ENCODE measurements around the gene INPP4A.

- TF ChIP-seq, protein P1, sequence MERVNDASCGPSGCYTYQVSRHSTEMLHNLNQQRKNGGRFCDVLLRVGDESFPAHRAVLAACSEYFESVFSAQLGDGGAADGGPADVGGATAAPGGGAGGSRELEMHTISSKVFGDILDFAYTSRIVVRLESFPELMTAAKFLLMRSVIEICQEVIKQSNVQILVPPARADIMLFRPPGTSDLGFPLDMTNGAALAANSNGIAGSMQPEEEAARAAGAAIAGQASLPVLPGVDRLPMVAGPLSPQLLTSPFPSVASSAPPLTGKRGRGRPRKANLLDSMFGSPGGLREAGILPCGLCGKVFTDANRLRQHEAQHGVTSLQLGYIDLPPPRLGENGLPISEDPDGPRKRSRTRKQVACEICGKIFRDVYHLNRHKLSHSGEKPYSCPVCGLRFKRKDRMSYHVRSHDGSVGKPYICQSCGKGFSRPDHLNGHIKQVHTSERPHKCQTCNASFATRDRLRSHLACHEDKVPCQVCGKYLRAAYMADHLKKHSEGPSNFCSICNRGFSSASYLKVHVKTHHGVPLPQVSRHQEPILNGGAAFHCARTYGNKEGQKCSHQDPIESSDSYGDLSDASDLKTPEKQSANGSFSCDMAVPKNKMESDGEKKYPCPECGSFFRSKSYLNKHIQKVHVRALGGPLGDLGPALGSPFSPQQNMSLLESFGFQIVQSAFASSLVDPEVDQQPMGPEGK (CRISPR knock-in tag; IDR thresholded peaks at IDR 0.05; ENCODE audit: borderline replicate concordance) = no peak
- no peak for TF ChIP-seq GLIS3 (CRISPR knock-in tag; IDR thresholded peaks at IDR 0.05)
- TF ChIP-seq OSR1 (CRISPR knock-in tag; IDR thresholded peaks at IDR 0.05) = no peak
- TF ChIP-seq ARNTL (CRISPR knock-in tag; IDR thresholded peaks at IDR 0.05; ENCODE audit: borderline replicate concordance, low read depth) = no peak
These were observed 104.5 kb downstream of the INPP4A start for GRCh38 chr2:98548920-98549818.

Measured in SK-N-SH treated with all-trans-retinoic acid at 6 μM for 48 hours (cell line).